Measurements from ENCODE around the gene LRRN1.

LRRN1 gene

DNA sequence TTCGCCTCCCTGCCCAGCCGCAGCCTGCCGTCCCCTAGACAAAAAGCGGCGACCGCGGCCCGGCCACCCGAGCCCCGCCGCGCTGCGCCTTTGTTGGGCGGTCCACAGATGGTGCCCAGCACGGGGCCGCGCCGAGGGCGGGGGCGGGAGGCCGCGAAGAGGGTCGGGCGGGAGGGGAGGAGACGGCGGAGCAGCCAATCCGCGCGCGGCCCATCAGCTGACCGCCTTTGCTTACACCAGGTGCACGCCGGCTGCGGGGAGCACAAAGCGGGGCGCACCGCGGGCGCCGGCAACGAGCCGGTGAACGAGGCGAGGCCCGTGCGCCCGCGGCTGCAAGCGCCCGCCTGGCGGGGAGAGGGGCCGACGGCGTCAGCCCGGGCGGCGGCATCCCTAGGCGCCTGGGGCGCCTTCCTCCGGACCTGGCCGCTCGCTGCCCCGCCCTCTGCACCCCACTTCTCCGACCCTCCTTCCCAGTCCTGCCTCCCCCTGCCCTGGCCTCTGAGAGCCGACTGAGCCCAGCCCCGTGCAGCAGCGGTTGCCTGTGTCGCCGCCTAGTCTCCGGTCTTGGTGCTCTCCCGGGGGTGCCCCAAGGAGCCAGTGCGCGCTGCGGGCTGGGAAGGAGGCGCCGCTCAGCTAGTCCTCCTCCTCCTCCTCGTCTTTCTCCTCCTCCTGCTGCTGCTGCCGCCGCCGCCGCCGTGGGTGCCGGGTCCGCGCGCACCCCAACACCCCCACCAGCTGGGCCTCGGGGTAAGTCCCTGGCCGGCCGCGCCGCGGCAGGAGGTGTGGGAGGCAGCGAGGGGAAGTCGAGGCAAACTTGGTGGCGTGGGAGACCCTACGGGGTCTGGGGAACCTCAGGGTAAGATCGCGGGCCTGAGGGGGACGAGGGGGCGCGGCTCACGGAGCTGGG is at the start of gene LRRN1:
TSS of gene LRRN1 (plus strand) at position 259 of the 907 bp plus-strand sequence. CDS start 45,211 bp downstream, outside the sequence.
- Mint-ChIP-seq H3K9me3 (no peaks in the 10 kb centered on the region), H3K27me3 (peaks cover 19% of the 10 kb centered on the region), H3K4me3 (peak within 1 kb of the TSS; percentile 92 to 95), H3K4me1 (peaks cover 22% of the 10 kb centered on the region), H3K27ac (peak within 1 kb of the TSS; percentile 88 to 94)
- peak; percentile 81 for DNase-seq
- peak; percentile 86 for ATAC-seq

GRCh38 chr3:3753416-3753815 is 45.8 kb upstream of the LRRN1 start:
- Mint-ChIP-seq H3K9me3 (no peaks in the 10 kb centered on the region), H3K27me3 (no peaks in the 10 kb centered on the region), H3K4me3 (no peak overlapping the region), H3K27ac (no peak overlapping the region), H3K4me1 (no peaks in the 10 kb centered on the region)
- no peak for DNase-seq
- no peak for ATAC-seq

DNA sequence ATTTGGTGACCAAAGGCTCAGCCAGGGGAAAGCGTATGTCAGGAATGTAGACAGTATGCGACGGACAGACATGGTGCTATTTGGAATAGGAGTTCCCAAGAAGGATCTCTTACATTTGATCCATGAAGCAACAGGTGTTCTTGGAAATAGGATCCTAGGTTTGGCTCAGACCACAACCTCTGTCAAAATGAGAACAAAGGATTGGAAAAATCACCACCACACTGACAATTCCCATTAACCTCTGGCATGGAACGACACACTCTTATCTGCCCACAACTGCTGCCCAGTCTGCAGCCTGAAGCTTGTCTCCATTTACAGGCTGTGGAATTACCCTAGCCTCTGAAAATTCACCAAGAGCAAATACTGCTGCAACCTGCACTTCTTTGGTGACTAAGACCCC is 33.6 kb upstream of the LRRN1 start:
- no peak overlapping the region for H3K27ac Mint-ChIP-seq
- no peak overlapping the region for H3K4me3 Mint-ChIP-seq
- no peaks in the 10 kb centered on the region for H3K9me3 Mint-ChIP-seq
- no peaks in the 10 kb centered on the region for H3K27me3 Mint-ChIP-seq
- H3K4me1 Mint-ChIP-seq, result no peaks in the 10 kb centered on the region
- DNase-seq (no peak), ATAC-seq (no peak)

GRCh38 chr3:3766140-3766539 is 33.1 kb upstream of the LRRN1 start:
- H3K4me1 Mint-ChIP-seq, result no peaks in the 10 kb centered on the region
- DNase-seq (no peak), ATAC-seq (no peak)
- no peak overlapping the region for H3K4me3 Mint-ChIP-seq
- no peaks in the 10 kb centered on the region for H3K27me3 Mint-ChIP-seq
- no peak overlapping the region for H3K27ac Mint-ChIP-seq
- H3K9me3 Mint-ChIP-seq, result no peaks in the 10 kb centered on the region

DNA sequence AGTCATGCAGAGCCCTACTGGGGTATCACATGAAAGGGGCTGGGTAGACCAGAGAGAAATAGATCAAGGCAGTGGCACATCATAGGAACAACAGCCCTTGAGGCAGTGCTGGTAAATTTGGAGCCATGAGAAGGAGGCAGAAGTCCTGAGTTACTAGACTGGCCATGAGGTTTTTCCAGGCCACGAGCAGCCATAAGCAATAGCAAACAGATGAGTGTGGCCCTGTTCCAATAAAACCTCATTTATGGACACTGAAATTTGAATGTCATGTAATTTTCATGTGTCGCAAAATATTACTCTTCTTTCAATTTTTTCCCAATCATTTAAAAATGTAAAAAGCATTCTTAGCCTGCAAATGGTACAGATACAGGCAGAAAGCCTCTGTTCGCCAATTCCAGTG is 28.1 kb upstream of the LRRN1 start:
- ATAC-seq (no peak), DNase-seq (no peak)
- no peaks in the 10 kb centered on the region for H3K4me1 Mint-ChIP-seq
- H3K4me3 Mint-ChIP-seq, result no peak overlapping the region
- H3K9me3 Mint-ChIP-seq, result peaks cover 0 to 7% of the 10 kb centered on the region in 2 donors
- H3K27ac Mint-ChIP-seq, result no peak overlapping the region
- H3K27me3 Mint-ChIP-seq, result no peaks in the 10 kb centered on the region

DNA sequence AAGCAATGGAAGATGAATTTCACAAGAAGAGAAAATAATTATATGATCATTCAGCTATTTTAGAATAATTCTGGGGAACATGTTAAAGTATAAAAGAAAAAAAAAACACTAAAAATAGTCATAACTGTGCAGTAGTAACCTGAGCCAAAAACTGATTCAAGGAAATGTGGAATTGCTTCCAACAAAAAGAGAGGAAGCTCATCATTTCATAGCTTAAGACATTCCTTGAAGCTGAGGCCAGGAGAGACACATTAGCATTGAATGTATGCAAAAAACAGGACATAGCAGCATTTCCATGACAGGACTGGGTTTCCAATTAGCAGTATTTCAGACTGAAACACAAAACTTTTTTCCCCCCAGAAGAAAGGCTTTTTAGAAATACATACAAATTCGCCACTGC is 27.7 kb upstream of the LRRN1 start:
- H3K9me3 Mint-ChIP-seq, result peaks cover 0 to 7% of the 10 kb centered on the region in 2 donors
- no peak overlapping the region for H3K27ac Mint-ChIP-seq
- no peaks in the 10 kb centered on the region for H3K4me1 Mint-ChIP-seq
- no peak overlapping the region for H3K4me3 Mint-ChIP-seq
- no peaks in the 10 kb centered on the region for H3K27me3 Mint-ChIP-seq
- ATAC-seq, result no peak
- DNase-seq, result no peak

GRCh38 chr3:3772338-3772737 is 26.9 kb upstream of the LRRN1 start:
- Mint-ChIP-seq H3K27ac (no peak overlapping the region), H3K9me3 (peaks cover 0 to 7% of the 10 kb centered on the region in 2 donors), H3K27me3 (no peaks in the 10 kb centered on the region), H3K4me3 (no peak overlapping the region), H3K4me1 (no peaks in the 10 kb centered on the region)
- DNase-seq, result no peak
- ATAC-seq, result no peak

GRCh38 chr3:3772920-3773319 is 26.3 kb upstream of the LRRN1 start:
- ATAC-seq, result no peak
- H3K4me1 Mint-ChIP-seq, result no peaks in the 10 kb centered on the region
- H3K9me3 Mint-ChIP-seq, result peaks cover 0 to 7% of the 10 kb centered on the region in 2 donors
- no peak overlapping the region for H3K27ac Mint-ChIP-seq
- no peak for DNase-seq
- H3K4me3 Mint-ChIP-seq, result no peak overlapping the region
- no peaks in the 10 kb centered on the region for H3K27me3 Mint-ChIP-seq

DNA sequence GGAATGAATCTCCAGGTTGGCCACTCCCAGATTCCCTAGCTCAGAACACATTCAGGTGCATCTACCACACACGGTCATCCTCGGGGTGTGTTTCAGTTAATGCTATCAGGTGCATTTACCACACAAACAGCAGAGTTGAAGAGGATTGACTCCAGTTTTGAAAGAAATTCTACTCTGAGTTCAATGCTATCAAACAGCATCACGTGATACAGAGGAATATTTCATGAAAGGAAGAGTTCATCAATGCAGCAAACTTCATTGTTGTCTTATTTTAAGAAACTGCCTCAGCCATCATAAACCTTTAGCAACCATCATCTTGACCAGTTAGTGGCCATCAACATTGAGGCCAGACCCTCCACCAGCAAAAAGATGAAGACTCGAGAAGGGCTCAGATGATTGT is 22.6 kb upstream of the LRRN1 start:
- DNase-seq, result no peak
- Mint-ChIP-seq H3K4me1 (no peaks in the 10 kb centered on the region), H3K9me3 (peaks cover 0 to 7% of the 10 kb centered on the region in 2 donors), H3K27ac (no peak overlapping the region), H3K27me3 (no peaks in the 10 kb centered on the region), H3K4me3 (no peak overlapping the region)
- no peak for ATAC-seq

GRCh38 chr3:3778216-3778615 is 21.0 kb upstream of the LRRN1 start:
- DNase-seq (no peak), ATAC-seq (no peak)
- Mint-ChIP-seq H3K27me3 (no peaks in the 10 kb centered on the region), H3K9me3 (peaks cover 0 to 7% of the 10 kb centered on the region in 2 donors), H3K4me3 (no peak overlapping the region), H3K27ac (no peak overlapping the region), H3K4me1 (no peaks in the 10 kb centered on the region)

GRCh38 chr3:3778641-3779270 is 20.5 kb upstream of the LRRN1 start:
- Mint-ChIP-seq H3K4me3 (no peak overlapping the region), H3K9me3 (peaks cover 0 to 7% of the 10 kb centered on the region in 2 donors), H3K27ac (no peak overlapping the region), H3K27me3 (no peaks in the 10 kb centered on the region), H3K4me1 (no peaks in the 10 kb centered on the region)
- ATAC-seq (no peak), DNase-seq (no peak)

- Mint-ChIP-seq H3K27ac (no peak overlapping the region), H3K4me3 (no peak overlapping the region), H3K4me1 (no peaks in the 10 kb centered on the region), H3K27me3 (no peaks in the 10 kb centered on the region), H3K9me3 (no peaks in the 10 kb centered on the region)
- DNase-seq (no peak), ATAC-seq (no peak)
Observed at GRCh38 chr3:3782457-3782856, 16.8 kb upstream of the LRRN1 start.

GRCh38 chr3:3783210-3783609 is 16.0 kb upstream of the LRRN1 start:
- H3K27me3 Mint-ChIP-seq, result no peaks in the 10 kb centered on the region
- no peak overlapping the region for H3K4me3 Mint-ChIP-seq
- no peak overlapping the region for H3K27ac Mint-ChIP-seq
- H3K4me1 Mint-ChIP-seq, result no peaks in the 10 kb centered on the region
- no peak for DNase-seq
- H3K9me3 Mint-ChIP-seq, result no peaks in the 10 kb centered on the region
- ATAC-seq, result no peak

- Mint-ChIP-seq H3K4me1 (no peaks in the 10 kb centered on the region), H3K27me3 (no peaks in the 10 kb centered on the region), H3K27ac (no peak overlapping the region), H3K9me3 (no peaks in the 10 kb centered on the region), H3K4me3 (no peak overlapping the region)
- ATAC-seq (no peak), DNase-seq (no peak)
Observed at GRCh38 chr3:3783696-3784095, 15.5 kb upstream of the LRRN1 start.

DNA sequence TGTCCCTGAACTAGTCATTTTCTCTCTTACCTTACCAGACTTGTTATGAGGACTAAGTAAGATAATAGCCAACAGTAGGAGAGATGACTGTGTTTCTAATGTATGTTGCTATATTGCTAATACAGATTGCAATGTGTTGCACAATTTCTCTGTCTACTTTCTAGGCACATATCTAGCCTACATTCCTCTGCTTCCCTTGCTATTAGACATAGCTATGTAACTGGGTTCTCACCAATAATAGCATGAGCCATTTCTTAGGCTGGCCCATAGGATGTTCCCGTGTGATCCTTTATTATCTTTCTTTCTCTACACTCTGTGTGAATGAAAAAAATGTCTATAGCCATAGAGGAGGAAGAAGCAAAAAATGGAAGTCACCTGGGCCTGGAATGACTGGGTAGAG is 6.8 kb upstream of the LRRN1 start:
- Mint-ChIP-seq H3K27ac (peak overlapping the region in 1 of 2 donors; percentile 35), H3K4me1 (no peaks in the 10 kb centered on the region), H3K27me3 (peaks cover 6% of the 10 kb centered on the region), H3K4me3 (no peak overlapping the region), H3K9me3 (peaks cover 0 to 8% of the 10 kb centered on the region in 2 donors)
- DNase-seq, result no peak
- peak; percentile 46 for ATAC-seq

DNA sequence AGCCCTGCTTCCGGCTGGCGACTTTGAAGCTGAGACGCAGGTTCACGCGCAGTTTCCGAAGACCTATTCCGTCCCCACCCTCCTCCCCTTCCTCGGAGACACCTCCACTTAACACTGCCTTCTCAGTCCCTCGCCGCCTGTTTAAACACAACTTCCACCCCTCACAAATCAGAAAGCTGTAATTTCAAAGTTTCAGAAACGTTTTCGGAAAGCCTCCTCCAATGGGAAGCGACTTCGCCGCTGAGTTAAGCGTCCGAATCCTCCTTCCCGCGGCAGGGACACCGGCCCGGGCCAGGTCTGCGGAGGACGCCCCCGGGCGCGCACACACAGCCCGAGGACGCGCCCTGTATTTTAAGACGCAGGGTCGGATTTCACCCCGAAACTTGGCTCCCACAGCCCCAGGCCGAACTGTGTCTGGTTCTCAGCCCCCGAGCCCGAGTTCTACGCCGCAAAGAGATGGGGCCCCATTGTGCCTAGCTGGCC is 559 bp upstream of the LRRN1 start:
- peak; percentile 77 for ATAC-seq
- peaks cover 22% of the 10 kb centered on the region for H3K4me1 Mint-ChIP-seq
- H3K4me3 Mint-ChIP-seq, result peak overlapping the region; percentile 92
- peaks cover 0 to 6% of the 10 kb centered on the region in 2 donors for H3K9me3 Mint-ChIP-seq
- DNase-seq, result peak; percentile 68 to 73
- peaks cover 19% of the 10 kb centered on the region for H3K27me3 Mint-ChIP-seq
- peak overlapping the region; percentile 87 to 94 for H3K27ac Mint-ChIP-seq

All from stimulated activated naive CD8-positive, alpha-beta T cell treated with anti-CD3 and anti-CD28 coated beads, Interleukin-15, amount 100 ng/mL, for 72 hours (primary cell).